Epithelial cell of esophagus (primary cell): ENCODE measurements around the gene VWC2L.

Experiments
- DNase-seq: peaks from one replicate; pipeline ENCODE4 v3.0.0; 2010; ENCODE audit warnings: low read depth
- H3K4me3 ChIP-seq: 2 replicates; pipeline ENCODE4 v1.5.1; 2011; ENCODE audit warnings: mild to moderate bottlenecking, low read length, control low read depth
- CTCF ChIP-seq: IDR thresholded peaks from 2 replicates; pipeline ENCODE4 v1.5.1; 2011; ENCODE audit warnings: low read depth, mild to moderate bottlenecking, low read length, control low read depth, inconsistent platforms; ENCODE audit not compliant: insufficient read depth; ENCODE audit errors: missing control alignments

VWC2L gene

GRCh38 chr2:214465363-214466146 lies 54.7 kb downstream of the VWC2L start:
- peak; percentile 82 for DNase-seq
- TF ChIP-seq CTCF, result no peak
- no peak overlapping the region for H3K4me3 ChIP-seq

- no peak overlapping the region for H3K4me3 ChIP-seq
- no peak for DNase-seq
- TF ChIP-seq CTCF, result no peak
Observed at GRCh38 chr2:214469728-214470127, 58.9 kb downstream of the VWC2L start.

GRCh38 chr2:214471382-214471781 lies 60.5 kb downstream of the VWC2L start:
- no peak for DNase-seq
- no peak for TF ChIP-seq CTCF
- no peak overlapping the region for H3K4me3 ChIP-seq

GRCh38 chr2:214471990-214472389 lies 61.1 kb downstream of the VWC2L start:
- TF ChIP-seq CTCF, result no peak
- H3K4me3 ChIP-seq, result no peak overlapping the region
- DNase-seq, result no peak

- H3K4me3 ChIP-seq, result no peak overlapping the region
- TF ChIP-seq CTCF, result no peak
- no peak for DNase-seq
Observed at GRCh38 chr2:214477305-214477704, 66.5 kb downstream of the VWC2L start.

GRCh38 chr2:214481204-214481603 lies 70.3 kb downstream of the VWC2L start:
- no peak for TF ChIP-seq CTCF
- no peak overlapping the region for H3K4me3 ChIP-seq
- no peak for DNase-seq

- no peak overlapping the region for H3K4me3 ChIP-seq
- TF ChIP-seq CTCF, result no peak
- DNase-seq, result no peak
Observed at GRCh38 chr2:214482728-214483127, 71.9 kb downstream of the VWC2L start.
